NCI-H187 (cell line): ENCODE measurements around the gene SSH2.
"Not testable (repeated sequence)": the region's sequence is repeated elsewhere in the genome, so short reads cannot be mapped to it uniquely, and the experiment has no call there.

Experiments
- DNase-seq, 2 experiments: peaks; one replicate each; lab custom pipeline; 2025; lab: John Stamatoyannopoulos, UW

Gene SSH2

DNA sequence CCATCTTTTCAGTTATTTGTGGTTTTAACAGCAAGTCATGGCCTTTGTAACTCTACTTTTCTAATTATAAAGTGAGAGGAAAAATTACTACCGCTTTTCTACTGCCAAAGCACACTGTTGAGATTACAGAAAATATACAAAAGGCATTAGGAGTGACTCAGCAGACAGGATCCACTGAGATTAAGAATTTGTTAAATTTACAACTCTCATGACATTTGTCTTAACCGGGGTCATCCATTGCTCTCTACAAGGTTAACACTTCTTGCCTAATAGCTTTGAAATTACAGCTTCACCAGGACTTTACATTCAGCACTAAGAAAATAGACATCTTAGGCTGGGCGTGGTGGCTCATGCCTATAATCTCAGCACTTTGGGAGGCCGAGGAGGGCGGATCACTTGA is 93.4 kb downstream of the SSH2 start:
- no peak for DNase-seq

DNA sequence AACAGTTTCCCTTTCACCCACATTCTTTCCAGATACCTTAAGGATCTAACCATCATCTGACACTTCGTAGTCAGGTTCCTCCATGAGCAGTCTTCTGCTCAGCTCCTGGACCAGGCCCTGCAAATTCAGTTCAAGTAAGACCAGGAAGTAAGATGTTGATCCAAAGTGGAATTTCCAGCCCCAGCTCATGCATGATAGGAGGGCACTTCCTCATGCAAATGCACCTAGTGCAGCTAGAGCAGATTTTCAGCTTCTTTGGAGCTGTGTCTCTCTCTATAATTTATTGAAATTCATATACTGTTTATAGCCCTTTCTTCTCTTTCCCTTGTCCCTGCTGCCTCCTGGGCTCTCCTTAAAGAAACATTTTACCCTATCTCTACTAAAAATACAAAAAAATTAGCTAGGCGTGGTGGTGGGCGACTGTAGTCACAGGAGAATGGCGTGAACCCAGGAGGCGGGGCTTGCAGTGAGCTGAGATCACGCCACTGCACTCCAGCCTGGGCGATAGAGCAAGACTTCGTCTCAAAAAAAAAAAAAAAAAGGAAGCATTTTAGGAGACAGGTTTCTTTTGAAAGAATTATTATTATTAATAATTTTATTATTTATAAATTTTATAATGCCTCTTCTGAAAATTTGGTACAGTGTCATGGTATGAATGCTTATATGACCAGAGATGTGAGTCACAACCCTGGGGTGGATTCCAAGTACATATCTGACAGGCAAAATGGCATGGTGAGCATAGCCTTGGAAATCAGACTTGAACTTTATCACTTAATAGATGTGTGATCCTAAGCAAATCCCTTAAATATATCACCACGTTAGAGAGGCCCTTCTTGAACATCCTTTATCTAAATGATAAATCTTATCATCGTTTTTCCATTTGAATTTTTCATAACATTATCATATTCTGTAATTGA is 94.3 kb downstream of the SSH2 start:
- no peak for DNase-seq

DNA sequence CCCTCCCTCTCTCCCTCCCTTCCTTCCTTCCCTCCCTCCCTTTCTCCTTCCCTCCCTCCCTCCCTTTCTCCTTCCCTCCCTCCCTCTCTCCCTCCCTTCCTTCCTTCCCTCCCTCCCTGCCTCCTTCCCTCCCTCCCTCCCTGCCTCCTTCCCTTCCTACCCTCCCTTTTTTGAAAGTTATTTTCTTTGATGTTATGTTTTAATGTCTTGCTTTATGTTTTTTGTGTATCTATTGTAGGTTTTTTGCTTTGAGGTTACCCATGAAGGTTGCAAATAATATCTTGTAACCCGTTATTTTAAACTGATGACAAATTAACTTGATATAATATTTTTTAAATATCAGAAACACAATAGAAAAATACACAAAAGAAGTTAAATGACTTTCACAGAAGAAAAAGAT is 96.2 kb downstream of the SSH2 start:
- DNase-seq, result no peak

DNA sequence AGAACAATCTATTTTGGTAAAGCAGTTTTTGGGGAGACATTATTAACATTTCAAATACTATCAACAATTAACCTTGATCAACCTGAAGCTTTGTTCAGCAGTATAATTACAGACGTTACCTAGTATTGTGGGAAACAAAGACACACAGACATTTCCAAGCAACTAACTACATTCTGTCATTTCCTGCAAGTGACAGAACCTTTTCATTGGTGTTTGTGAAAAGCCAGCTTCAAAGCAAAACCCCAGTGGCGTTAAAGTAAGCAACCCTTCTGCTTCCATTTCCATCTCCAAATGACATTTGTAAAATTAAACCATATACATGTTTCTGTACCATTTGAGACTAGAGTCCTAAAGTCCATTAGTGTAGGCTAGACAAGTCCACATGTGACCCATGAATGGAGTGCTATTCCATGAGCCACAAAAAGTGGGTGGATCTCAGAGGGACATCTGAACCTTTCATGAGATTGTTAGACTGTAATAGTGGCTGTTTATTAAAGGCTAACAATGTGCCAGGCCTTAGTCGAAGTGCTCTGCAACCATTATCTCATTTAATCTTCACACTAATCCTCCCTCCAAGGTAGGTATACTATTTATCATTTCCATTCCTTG is 101.2 kb downstream of the SSH2 start:
- DNase-seq, result no peak

DNA sequence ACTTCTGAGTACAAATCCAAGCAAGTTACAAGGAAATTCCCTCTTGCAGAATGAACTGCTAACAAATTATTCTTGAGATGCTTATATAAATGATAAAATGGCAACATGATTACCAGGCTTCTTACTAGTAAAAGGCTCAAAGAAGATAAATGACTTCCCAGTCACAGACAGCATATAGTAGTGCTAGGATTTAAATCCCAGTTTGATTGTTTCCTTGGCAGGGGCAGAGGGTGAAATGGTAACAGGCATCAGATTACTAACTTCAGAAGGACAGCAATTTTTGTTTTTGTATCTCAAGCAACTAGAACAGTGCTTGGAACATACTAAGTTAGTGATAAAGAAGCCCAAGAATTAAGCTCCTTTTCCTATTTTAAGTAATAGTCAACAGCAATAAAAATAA is 102.8 kb downstream of the SSH2 start:
- DNase-seq, result no peak

DNA sequence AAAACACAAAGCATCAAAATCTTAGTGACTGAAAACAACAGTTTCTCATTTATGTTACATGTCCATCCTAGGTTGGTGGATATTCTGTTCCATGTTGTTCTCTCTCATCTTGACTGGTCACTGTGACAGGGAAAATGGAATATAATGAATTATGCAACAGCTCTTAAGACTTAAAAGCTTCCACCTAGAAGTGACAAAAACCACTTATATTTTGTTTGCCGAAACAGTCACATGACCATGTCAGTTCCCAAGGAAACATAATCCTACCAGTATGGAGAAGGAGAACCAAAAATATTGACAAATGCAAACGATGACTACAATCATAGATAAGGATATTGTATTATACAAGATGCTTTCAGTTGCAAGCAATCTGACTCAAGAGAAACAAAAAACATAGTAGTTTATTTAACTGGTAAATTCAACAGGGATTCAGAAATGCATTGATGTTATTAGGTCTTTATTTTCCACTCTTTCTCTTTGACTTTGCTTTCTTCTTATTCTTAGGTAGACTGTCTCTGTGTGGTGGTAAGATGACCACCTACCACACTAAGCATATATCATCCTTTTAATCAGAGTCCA is 103.8 kb downstream of the SSH2 start:
- DNase-seq, result peak; percentile 3 to 10

DNA sequence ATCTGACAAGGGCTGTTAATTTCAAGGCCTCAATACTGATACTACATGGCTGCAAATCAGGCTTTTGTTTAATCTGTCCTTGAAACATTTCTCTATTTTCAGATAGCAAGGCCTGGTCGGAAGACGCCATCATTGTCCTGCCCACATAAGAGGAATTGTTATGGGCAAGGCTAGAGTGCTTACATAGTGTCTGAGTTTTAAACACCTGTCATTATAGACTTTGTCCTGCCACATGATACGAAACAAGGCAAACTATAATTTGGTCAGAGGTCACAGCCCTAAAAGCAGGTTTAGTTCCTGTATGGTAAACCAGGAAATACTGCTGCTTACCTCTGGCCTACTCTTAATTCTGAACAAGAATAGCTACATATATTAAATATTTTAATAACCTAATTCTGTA is 104.4 kb downstream of the SSH2 start:
- no peak for DNase-seq

DNA sequence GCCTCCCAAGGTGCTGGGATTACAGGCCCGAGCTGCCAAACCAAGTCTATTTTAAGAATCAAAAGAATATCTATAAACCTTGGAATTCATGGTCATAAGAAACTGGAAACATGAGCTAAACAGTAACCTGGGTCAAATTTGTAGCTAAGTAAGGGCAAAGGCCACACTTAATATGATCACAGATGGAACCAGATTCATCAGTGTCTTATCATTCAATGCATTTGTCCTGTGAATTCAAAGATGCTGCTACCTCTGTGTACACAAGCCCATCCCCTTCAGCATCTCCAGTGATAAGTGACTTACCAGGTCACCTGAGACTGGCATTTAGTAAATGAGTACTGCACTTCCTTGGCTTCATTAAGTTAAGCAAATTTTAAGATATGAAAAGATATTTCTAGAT is 108.1 kb downstream of the SSH2 start:
- no peak for DNase-seq

DNA sequence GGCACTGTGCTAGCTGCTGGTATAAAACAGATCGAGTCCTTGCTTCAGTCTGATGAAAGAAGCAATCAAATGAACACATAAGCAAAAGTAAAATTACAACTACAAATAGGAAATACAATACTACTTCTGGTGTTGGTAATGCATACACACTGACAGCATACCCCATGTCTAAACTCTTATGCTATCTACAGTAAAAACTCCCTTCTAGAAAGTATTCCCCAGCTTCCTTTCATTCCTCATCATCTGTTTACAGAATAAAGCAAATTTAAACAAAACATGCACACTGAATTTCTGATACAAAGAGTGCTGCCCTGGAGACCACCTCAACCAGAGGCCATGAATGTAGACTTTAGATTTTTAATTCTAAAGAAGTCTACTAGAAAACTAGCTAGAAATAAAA is 109.6 kb downstream of the SSH2 start:
- no peak for DNase-seq

DNA sequence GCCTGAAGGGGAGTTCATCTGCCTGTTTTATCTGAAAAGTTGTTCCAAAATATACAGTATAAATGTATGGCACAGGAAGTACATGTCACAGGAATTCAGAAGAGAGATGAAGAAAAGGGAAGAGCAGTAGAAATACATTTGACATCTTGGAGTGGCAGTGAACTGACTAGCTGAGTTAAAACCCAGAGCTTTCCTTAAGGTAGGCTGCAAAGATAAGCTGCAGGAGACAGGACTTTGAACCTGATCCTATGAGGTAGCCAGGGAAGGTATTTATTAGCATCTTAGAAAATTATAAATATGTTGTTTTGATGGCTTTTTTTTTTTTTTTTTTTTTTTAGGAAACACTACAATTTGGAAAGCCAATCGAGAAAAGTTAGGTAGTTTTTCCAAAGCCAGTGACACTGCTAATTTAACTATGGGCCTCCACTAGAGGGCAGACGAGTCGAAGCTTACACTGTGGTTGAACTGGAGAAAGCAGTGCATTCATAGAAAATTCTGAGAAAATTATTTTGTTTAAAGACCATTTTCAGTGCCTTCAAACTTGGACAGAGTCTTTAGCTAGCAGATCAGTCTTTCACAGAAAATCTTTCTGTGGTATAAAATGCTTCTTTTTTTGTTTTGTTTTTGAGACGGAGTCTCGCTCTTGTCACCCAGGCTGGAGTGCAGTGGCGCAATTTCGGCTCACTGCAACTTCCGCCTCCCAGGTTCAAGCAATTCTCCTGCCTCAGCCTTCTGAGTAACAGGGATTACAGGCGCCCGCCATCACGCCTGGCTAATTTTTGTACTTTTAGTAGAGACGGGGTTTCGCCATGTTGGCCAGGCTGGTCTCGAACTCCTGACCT is 122.3 kb downstream of the SSH2 start:
- DNase-seq, result peak; percentile 5 to 28

DNA sequence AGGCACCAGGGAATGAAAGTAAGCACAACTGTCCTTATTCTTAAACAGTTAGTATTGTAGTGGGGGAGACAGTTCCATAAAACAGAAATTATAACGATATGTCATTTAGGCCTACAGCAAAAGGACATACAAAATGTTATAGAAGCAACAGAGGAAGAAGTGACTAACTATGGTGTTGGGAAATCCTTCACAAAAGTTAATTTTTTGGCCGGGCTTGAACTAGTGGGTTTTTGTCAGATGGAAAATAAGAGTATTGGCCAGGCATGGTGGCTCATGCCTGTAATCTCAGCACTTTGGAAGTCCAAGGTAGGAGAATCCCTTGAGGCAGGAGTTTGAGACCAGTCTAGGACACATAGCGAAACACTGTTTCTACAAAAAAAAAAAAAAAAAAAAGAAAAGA is 127.8 kb downstream of the SSH2 start:
- no peak for DNase-seq

DNA sequence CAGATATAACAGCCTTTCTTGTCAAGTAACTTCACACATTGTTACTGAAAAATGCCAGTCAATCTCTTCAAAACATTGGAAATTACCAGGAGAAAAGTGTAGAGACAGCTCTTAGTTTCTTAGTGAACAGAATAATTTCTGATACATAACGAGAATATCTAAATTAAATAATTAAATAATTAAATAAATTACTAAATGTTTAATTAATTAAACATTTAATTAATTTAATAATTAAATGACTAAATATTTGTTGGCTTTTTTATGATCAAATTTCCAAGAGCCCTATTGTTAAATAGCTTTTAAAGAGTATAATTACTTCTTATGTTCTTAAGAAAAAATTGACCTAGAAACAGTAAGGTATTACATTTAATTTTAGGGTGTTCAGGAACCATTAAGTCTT is 129.6 kb downstream of the SSH2 start:
- no peak for DNase-seq

DNA sequence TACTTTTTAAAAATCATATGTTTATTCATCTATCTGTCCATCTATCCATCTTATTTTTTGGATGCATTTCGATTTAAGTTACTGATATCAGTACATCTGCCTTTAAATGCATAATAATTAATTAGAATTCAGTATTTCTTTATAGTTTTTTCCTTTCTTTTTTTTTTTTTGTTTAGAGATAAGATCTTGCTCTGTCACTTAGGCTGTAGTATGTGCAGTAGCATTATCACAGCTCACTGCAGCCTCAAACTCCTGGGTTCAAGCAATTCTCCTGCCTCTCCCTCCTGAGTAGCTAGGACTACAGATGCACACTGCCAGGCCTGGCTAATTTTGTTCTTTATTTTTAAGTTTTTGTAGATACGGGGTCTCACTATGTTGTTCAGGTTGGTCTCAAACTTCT is 133.4 kb downstream of the SSH2 start:
- no peak for DNase-seq

DNA sequence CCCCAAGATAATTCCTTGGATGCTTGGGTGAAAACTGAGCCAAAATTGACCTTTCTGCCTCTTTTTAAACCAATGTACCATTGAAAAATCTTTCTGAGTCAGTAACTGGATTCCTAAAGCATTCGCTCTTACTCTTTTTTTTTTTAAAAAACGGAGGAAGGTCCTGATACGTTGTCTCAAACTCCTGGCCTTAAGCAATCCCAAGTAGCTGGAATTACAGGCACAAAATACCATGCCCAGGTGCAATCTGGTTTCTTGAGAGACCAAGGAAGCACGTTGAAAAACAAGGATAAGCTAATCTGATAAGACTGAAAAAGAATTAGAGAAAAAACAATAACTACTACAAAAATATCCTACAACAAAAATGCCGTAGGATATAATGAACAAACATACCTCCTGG is 136.5 kb downstream of the SSH2 start:
- DNase-seq, result no peak

DNA sequence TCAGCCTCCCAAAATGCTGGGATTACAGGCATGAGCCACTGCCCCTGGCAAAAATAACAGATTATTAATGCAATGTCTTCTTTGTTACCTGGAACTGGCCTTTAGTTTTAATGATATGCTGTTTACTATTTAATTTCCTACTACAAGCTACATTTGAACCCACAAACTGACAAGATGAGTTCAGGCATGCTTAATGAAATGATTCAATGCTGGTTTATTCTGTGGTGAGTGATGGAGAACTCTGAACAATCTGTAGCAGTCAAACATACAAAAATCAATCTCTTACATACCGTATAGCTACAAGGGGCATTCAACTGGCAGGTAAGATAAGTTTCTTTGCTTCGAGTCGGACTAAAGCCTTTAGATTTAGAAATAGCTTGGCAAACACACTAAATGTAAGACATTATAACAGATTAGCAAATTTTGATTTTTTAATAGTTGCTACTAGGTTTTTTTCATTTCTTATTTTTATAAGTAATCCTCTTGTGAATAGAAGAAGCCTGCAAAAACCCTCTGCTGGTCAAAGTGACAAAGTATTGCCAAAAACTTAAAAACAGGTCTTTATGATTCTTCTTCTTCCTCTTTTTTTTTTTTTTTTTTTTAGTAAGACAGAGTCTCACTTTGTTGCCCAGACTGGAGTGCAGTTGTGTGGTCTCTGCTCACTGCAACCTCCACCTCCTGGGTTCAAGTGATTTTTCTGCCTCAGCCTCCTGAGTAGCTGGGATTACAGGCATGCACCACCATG is 138.5 kb downstream of the SSH2 start:
- no peak for DNase-seq

DNA sequence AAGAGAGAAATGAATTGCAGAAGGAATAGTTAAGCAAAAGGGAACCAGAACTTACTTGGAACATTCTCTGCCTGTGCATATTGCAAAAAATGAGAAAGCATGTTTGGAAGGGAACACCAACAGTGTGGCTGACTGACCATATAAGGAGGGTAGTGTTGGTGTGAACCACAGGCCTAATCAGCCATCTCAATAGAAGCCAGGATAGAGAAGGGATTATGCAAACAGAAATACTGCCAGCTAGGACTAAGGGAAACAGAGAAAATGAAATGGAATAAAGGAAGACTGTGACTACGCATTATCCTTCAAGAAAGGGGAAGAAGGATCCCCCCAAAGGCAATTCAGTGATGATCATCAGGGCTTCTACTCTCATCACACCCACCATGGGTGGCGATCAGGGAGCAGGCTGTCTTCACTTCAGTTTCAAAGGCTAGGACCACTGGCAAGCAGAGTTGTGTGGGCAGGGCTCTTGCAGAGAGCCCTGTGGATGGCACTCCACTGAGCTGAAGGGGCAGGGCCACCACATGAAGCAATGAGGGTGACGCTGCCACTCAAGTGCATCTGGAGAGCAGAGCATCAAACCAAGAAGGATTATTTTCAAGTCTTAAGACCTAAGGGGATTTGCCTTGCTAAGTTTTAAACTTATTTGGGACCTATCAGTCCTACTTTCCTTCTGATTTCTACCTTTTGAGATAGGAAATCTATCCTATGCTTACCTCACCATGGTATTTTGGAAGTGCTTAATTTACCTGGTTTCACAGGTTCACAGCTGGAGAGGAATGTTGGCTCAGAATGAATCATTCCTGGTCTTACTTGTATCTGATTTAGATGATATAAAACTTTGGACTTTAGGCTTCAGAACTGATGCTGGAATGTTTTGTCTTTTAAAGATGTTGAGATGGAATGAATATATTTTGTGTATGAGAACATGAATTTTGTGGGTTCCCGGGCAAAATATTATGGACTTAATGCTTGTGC is 140.5 kb downstream of the SSH2 start:
- DNase-seq, result no peak

DNA sequence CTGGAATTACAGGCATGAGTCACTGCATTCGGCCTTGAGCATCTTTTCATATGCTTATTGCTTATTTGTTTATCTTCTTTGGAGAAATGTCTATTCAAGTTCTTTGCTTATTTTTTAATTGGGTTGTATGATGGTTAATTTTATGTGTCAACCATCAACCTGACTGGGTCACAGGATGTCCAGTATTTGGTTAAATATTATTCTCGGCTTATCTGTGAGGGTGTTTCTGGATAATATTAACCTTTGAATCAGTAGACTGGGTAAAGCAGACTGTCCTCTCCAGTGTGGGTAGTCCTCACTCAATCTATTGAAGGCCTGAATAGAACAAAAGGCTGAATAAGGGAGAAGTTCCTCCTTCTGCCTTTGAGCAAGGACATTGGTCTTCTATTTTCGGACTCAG is 142.0 kb downstream of the SSH2 start:
- no peak for DNase-seq

DNA sequence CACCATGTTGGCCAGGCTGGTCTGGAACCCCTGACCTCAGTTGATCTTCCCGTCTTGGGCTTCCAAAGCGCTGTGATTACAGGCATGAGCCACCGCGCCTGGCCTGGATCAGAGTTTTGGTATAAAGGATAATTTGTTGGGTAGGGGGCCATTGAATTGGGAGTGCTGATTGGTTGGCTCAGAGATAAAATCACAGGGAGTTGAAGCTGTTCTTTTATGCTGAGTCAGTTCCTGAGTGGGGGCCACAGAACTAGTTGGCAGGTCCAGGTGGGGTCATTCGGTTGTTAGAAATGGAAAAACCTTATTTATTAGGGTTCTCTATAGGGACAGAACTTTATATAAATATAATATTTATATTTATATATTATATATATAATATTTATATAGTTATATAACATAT is 147.1 kb downstream of the SSH2 start:
- no peak for DNase-seq

DNA sequence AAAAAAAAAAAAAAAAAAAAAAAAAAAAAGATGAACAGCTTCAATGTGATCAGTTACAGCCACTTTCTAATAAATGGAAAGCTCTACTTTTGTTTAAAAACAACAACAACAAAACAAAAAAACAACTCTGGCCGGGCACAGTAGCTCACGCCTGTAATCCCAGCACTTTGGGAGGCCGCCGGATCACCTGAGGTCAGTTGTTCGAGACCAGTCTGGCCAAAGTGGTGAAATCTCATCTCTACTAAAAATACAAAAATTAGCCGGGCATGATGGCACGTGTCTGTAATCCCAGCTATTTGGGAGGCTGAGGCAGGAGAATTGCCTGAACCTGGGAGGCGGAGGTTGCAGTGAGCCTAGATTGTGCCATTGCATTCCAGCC is 150.2 kb downstream of the SSH2 start:
- DNase-seq, result not testable (repeated sequence)
